Gastroesophageal sphincter (tissue), 3 donors: ENCODE results near the gene NELFB.

Source experiments
- POLR2A ChIP-seq, 2 donors: fragments of 450-650 bp; IDR thresholded peaks; one replicate each; pipeline ENCODE4 v1.6.1; 2017; ENCODE audit warnings: antibody characterized with exemption in 2 of 2, mild to moderate bottlenecking in 2 of 2, moderate library complexity in 1 of 2
- POLR2AphosphoS5 ChIP-seq: sonication (generic); formaldehyde crosslinking; IDR thresholded peaks from one replicate; pipeline ENCODE4 v1.6.1; 2017; ENCODE audit warnings: antibody characterized with exemption
- TF ChIP-seq, protein P1 (sequence below), 4 experiments: fragments of 200-600 bp in 2 of 4; fragments of 450-650 bp in 2 of 4; sonication (generic) in 1 of 4; IDR thresholded peaks; one replicate each; pipeline ENCODE4 v1.5.1; 2017 to 2019; ENCODE audit warnings: antibody characterized with exemption in 4 of 4, mild to moderate bottlenecking in 2 of 4, moderate library complexity in 2 of 4

DNA sequence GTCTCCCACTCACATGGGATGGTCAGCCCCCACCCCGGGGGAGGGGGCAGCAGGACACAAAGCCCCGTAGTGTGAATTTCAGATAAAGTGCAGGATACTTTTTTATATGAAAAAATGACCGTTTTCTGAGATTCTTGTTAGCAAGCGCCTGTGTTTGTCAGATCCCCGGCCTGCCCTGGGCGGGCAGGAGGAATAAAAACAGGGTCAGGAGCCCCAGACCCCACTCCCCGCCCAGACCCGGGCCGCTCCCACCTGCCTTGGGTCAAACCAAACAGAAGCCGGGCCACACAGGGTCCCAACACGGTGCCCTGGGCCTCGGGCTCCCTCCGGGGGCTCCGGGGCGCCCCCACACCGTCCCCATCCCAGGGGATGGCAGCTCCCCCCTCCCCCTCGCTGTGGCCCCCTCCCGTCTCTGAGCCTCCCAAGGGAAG lies 60.5 kb downstream of the NELFB start:
- TF ChIP-seq, protein P1, sequence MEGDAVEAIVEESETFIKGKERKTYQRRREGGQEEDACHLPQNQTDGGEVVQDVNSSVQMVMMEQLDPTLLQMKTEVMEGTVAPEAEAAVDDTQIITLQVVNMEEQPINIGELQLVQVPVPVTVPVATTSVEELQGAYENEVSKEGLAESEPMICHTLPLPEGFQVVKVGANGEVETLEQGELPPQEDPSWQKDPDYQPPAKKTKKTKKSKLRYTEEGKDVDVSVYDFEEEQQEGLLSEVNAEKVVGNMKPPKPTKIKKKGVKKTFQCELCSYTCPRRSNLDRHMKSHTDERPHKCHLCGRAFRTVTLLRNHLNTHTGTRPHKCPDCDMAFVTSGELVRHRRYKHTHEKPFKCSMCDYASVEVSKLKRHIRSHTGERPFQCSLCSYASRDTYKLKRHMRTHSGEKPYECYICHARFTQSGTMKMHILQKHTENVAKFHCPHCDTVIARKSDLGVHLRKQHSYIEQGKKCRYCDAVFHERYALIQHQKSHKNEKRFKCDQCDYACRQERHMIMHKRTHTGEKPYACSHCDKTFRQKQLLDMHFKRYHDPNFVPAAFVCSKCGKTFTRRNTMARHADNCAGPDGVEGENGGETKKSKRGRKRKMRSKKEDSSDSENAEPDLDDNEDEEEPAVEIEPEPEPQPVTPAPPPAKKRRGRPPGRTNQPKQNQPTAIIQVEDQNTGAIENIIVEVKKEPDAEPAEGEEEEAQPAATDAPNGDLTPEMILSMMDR (IDR thresholded peaks at IDR 0.05): no peak
- TF ChIP-seq POLR2A (IDR thresholded peaks at IDR 0.05) (no peak), POLR2AphosphoS5 (no peak)
